Endothelial cell (in vitro differentiated cells): ENCODE measurements around the gene C21orf58. TPM values are rescaled to one million over a fixed set of nuclear protein-coding genes. Genes with fewer than 3 reads are reported as not detected.
"Not testable (repeated sequence)": the region's sequence is repeated elsewhere in the genome, so short reads cannot be mapped to it uniquely, and the experiment has no call there.

Experiments used
- DNase-seq: peaks from one replicate; pipeline ENCODE4 v3.0.0; 2021; ENCODE audit warnings: low spot score
- H3K27ac Mint-ChIP-seq: one replicate; pipeline ENCODE4 v1.8.0; 2021; ENCODE audit warnings: mixed read lengths, inconsistent platforms; ENCODE audit not compliant: unreplicated experiment
- H3K27me3 Mint-ChIP-seq: one replicate; pipeline ENCODE4 v1.8.0; 2021; ENCODE audit warnings: mild to moderate bottlenecking, moderate library complexity, mixed read lengths, inconsistent platforms; ENCODE audit not compliant: unreplicated experiment
- H3K36me3 Mint-ChIP-seq: one replicate; pipeline ENCODE4 v1.8.0; 2021; ENCODE audit warnings: mild to moderate bottlenecking, low read depth, mixed read lengths, inconsistent platforms; ENCODE audit not compliant: unreplicated experiment
- H3K4me1 Mint-ChIP-seq: one replicate; pipeline ENCODE4 v1.8.0; 2021; ENCODE audit warnings: mild to moderate bottlenecking, mixed read lengths, inconsistent platforms; ENCODE audit not compliant: unreplicated experiment
- H3K4me3 Mint-ChIP-seq: one replicate; pipeline ENCODE4 v1.8.0; 2021; ENCODE audit warnings: mild to moderate bottlenecking, mixed read lengths, inconsistent platforms; ENCODE audit not compliant: unreplicated experiment
- H3K9me3 Mint-ChIP-seq: one replicate; pipeline ENCODE4 v1.8.0; 2021; ENCODE audit warnings: mixed read lengths, inconsistent platforms; ENCODE audit not compliant: unreplicated experiment
- CTCF ChIP-seq: fragments of 200-600 bp; sonication (generic); IDR thresholded peaks from one replicate; pipeline ENCODE4 v1.5.0; 2021; ENCODE audit warnings: antibody characterized with exemption; ENCODE audit not compliant: unreplicated experiment
- total RNA-seq: library from RNA; stranded (reverse); fragmentation: NEBNext Ultra II Directional; extraction: Animal tissue kit (Norgen Biotek cat#: 25700); gene quantifications from one replicate; pipeline ENCODE4 v1.2.1, GENCODE V29; 2021; ENCODE audit not compliant: unreplicated experiment

The C21orf58 gene
- total RNA-seq, 1 donor from 2014 or later, result 5.9 TPM

- no peak for TF ChIP-seq CTCF
- Mint-ChIP-seq H3K9me3 (no peaks in the 10 kb centered on the region), H3K27me3 (no peaks in the 10 kb centered on the region), H3K36me3 (peaks cover 4% of the 10 kb centered on the region), H3K4me3 (no peak overlapping the region), H3K4me1 (no peaks in the 10 kb centered on the region), H3K27ac (no peak overlapping the region)
- no peak for DNase-seq
These were observed 10.7 kb downstream of the C21orf58 start for GRCh38 chr21:46312949-46313348.

- no peak for DNase-seq
- no peak for TF ChIP-seq CTCF
- Mint-ChIP-seq H3K9me3 (no peaks in the 10 kb centered on the region), H3K36me3 (peaks cover 4% of the 10 kb centered on the region), H3K4me3 (no peak overlapping the region), H3K27ac (no peak overlapping the region), H3K27me3 (no peaks in the 10 kb centered on the region), H3K4me1 (no peaks in the 10 kb centered on the region)
These were observed 12.1 kb downstream of the C21orf58 start for GRCh38 chr21:46311568-46311967.

- not testable (repeated sequence) for H3K36me3 Mint-ChIP-seq, H3K27ac Mint-ChIP-seq, DNase-seq
These were observed 13.4 kb downstream of the C21orf58 start for GRCh38 chr21:46310260-46310659.

GRCh38 chr21:46308431-46308830 lies 15.2 kb downstream of the C21orf58 start:
- no peak for DNase-seq
- no peaks in the 10 kb centered on the region for H3K27me3 Mint-ChIP-seq
- no peaks in the 10 kb centered on the region for H3K9me3 Mint-ChIP-seq
- no peaks in the 10 kb centered on the region for H3K4me1 Mint-ChIP-seq
- no peak overlapping the region for H3K4me3 Mint-ChIP-seq
- no peak for TF ChIP-seq CTCF
- H3K36me3 Mint-ChIP-seq, result peaks cover 10% of the 10 kb centered on the region
- H3K27ac Mint-ChIP-seq, result no peak overlapping the region

More at GRCh38 chr21:46310260-46310659, 13.4 kb downstream of the C21orf58 start:
- H3K9me3 Mint-ChIP-seq, H3K27me3 Mint-ChIP-seq, H3K4me1 Mint-ChIP-seq, H3K4me3 Mint-ChIP-seq: not testable (repeated sequence)

GRCh38 chr21:46307625-46308024 lies 16.0 kb downstream of the C21orf58 start:
- no peak overlapping the region for H3K27ac Mint-ChIP-seq
- no peak overlapping the region for H3K4me3 Mint-ChIP-seq
- H3K27me3 Mint-ChIP-seq, result no peaks in the 10 kb centered on the region
- no peaks in the 10 kb centered on the region for H3K4me1 Mint-ChIP-seq
- H3K9me3 Mint-ChIP-seq, result no peaks in the 10 kb centered on the region
- no peak for DNase-seq
- peaks cover 7% of the 10 kb centered on the region for H3K36me3 Mint-ChIP-seq
- TF ChIP-seq CTCF, result no peak

GRCh38 chr21:46304955-46305354 lies 18.7 kb downstream of the C21orf58 start:
- Mint-ChIP-seq H3K9me3 (no peaks in the 10 kb centered on the region), H3K4me1 (no peaks in the 10 kb centered on the region), H3K27me3 (no peaks in the 10 kb centered on the region), H3K36me3 (peaks cover 12% of the 10 kb centered on the region), H3K27ac (no peak overlapping the region), H3K4me3 (no peak overlapping the region)
- DNase-seq, result no peak
- TF ChIP-seq CTCF, result no peak
